Fibroblast of skin of right biceps (primary cell): ENCODE results near the gene COL4A1.

ENCODE experiments used
- DNase-seq: peaks from one replicate; pipeline ENCODE4 v3.0.0-alpha.2; 2013

Gene COL4A1

GRCh38 chr13:110186231-110186855, 120.6 kb downstream of the COL4A1 start:
- no peak for DNase-seq

GRCh38 chr13:110185696-110186095, 121.3 kb downstream of the COL4A1 start:
- peak; percentile 74 for DNase-seq

- peak; percentile 23 for DNase-seq
Observed at GRCh38 chr13:110183910-110184309, 123.0 kb downstream of the COL4A1 start.

- no peak for DNase-seq
Observed at GRCh38 chr13:110182461-110182860, 124.5 kb downstream of the COL4A1 start.

- no peak for DNase-seq
Observed at GRCh38 chr13:110182003-110182402, 125.0 kb downstream of the COL4A1 start.

GRCh38 chr13:110179857-110180147, 127.2 kb downstream of the COL4A1 start:
- no peak for DNase-seq

GRCh38 chr13:110179116-110179856, 127.7 kb downstream of the COL4A1 start:
- no peak for DNase-seq

GRCh38 chr13:110177790-110178189, 129.2 kb downstream of the COL4A1 start:
- no peak for DNase-seq

GRCh38 chr13:110176431-110176830, 130.5 kb downstream of the COL4A1 start:
- no peak for DNase-seq

GRCh38 chr13:110173247-110173818, 133.6 kb downstream of the COL4A1 start:
- no peak for DNase-seq

GRCh38 chr13:110170882-110171281, 136.1 kb downstream of the COL4A1 start:
- DNase-seq: no peak

- DNase-seq: no peak
Observed at GRCh38 chr13:110170020-110170790, 136.8 kb downstream of the COL4A1 start.

- no peak for DNase-seq
Observed at GRCh38 chr13:110168999-110169933, 137.7 kb downstream of the COL4A1 start.

GRCh38 chr13:110166598-110166997, 140.4 kb downstream of the COL4A1 start:
- DNase-seq: no peak

- DNase-seq: no peak
Observed at GRCh38 chr13:110164706-110165105, 142.3 kb downstream of the COL4A1 start.

GRCh38 chr13:110162866-110163658, 143.9 kb downstream of the COL4A1 start:
- DNase-seq: no peak

GRCh38 chr13:110162053-110162452, 144.9 kb downstream of the COL4A1 start:
- DNase-seq: no peak

GRCh38 chr13:110161112-110161882, 145.7 kb downstream of the COL4A1 start:
- no peak for DNase-seq

- DNase-seq: no peak
Observed at GRCh38 chr13:110158226-110158625, 148.7 kb downstream of the COL4A1 start.

- no peak for DNase-seq
Observed at GRCh38 chr13:110157718-110158117, 149.2 kb downstream of the COL4A1 start.
